Smooth muscle cell (in vitro differentiated cells): Measurements from ENCODE around the gene IRGC. TPM values are rescaled to one million over a fixed set of nuclear protein-coding genes. Genes with fewer than 3 reads are reported as not detected.

ENCODE experiments used
- DNase-seq: peaks from one replicate; lab custom pipeline; 2025; ENCODE audit not compliant: unreplicated experiment; lab: John Stamatoyannopoulos, UW
- H2AFZ ChIP-seq: fragments of 200-600 bp; sonication (generic); 2 replicates; pipeline ENCODE4 v1.6.0; 2016; ENCODE audit warnings: antibody characterized with exemption, low read depth, mild to moderate bottlenecking
- H3F3A ChIP-seq: fragments of 200-600 bp; sonication (generic); 2 replicates; pipeline ENCODE4 v1.6.0; 2017; ENCODE audit warnings: antibody characterized with exemption, low read depth
- H3K27ac ChIP-seq: fragments of 200-600 bp; sonication (generic); 2 replicates; pipeline ENCODE4 v1.5.1; 2016; ENCODE audit warnings: low read depth, mild to moderate bottlenecking
- H3K27me3 ChIP-seq: fragments of 200-600 bp; sonication (generic); 2 replicates; pipeline ENCODE4 v1.6.1; 2016; ENCODE audit warnings: low read depth, mild to moderate bottlenecking
- H3K36me3 ChIP-seq: fragments of 200-600 bp; sonication (generic); 2 replicates; pipeline ENCODE4 v1.5.1; 2016; ENCODE audit warnings: low read depth
- H3K4me1 ChIP-seq: fragments of 200-600 bp; sonication (generic); 2 replicates; pipeline ENCODE4 v1.5.1; 2016; ENCODE audit warnings: low read depth
- H3K4me2 ChIP-seq: fragments of 200-600 bp; sonication (generic); 2 replicates; pipeline ENCODE4 v1.6.0; 2016; ENCODE audit warnings: mild to moderate bottlenecking
- H3K4me3 ChIP-seq: fragments of 200-600 bp; sonication (generic); 2 replicates; pipeline ENCODE4 v1.5.1; 2016; ENCODE audit warnings: mild to moderate bottlenecking
- H3K79me2 ChIP-seq: fragments of 200-600 bp; sonication (generic); 2 replicates; pipeline ENCODE4 v1.6.0; 2016; ENCODE audit warnings: low read depth, mild to moderate bottlenecking
- H3K9ac ChIP-seq: fragments of 200-600 bp; sonication (generic); 2 replicates; pipeline ENCODE4 v1.6.0; 2016; ENCODE audit warnings: low read depth
- H3K9me3 ChIP-seq: fragments of 200-600 bp; sonication (generic); replicated peaks from 2 replicates; pipeline ENCODE4 v1.5.1; 2016; ENCODE audit warnings: low read depth
- H4K20me1 ChIP-seq: fragments of 200-600 bp; sonication (generic); 2 replicates; pipeline ENCODE4 v1.6.0; 2016; ENCODE audit warnings: low read depth
- WGBS: methylation state at CpG from one replicate; pipeline ENCODE4 v1.1.7; 2016; ENCODE audit warnings: low lambda C conversion rate; 5-methylcytosine and 5-hydroxymethylcytosine counted together
- polyA plus RNA-seq: library from polyadenylated mRNA; unstranded; fragments of >200 nt; fragmentation: Nextera tagmentation; extraction: Ambion mirVana; gene quantifications from 2 replicates; pipeline ENCODE4 v1.2.1, GENCODE V29; 2016
- total RNA-seq: library from RNA; depleted of rRNA; stranded (reverse); fragments of >200 nt; gene quantifications from 2 replicates; pipeline ENCODE4 v1.2.3, GENCODE V29; 2014
- TF ChIP-seq, protein P1 (sequence below): fragments of 200-600 bp; sonication (generic); IDR thresholded peaks from 2 replicates; pipeline ENCODE4 v1.5.1; 2017; ENCODE audit warnings: borderline replicate concordance, mild to moderate bottlenecking, antibody characterized with exemption; ENCODE audit not compliant: insufficient read depth, poor library complexity, severe bottlenecking

Gene IRGC
- total RNA-seq: not detected in 2 replicates
- polyA plus RNA-seq: not detected in 2 replicates

GRCh38 chr19:43715776-43716175, at the start of gene IRGC:
TSS of gene IRGC (plus strand) at chr19:43716076. CDS start at chr19:43718559, 2,483 bp downstream.
- H3K79me2 ChIP-seq: no peaks in the 10 kb centered on the region
- no peak within 1 kb of the TSS for H2AFZ ChIP-seq
- H3K4me1 ChIP-seq: no peaks in the 10 kb centered on the region
- no peak within 1 kb of the TSS for H3K27ac ChIP-seq
- H3K9me3 ChIP-seq: no peaks in the 10 kb centered on the region
- H3F3A ChIP-seq: no peaks in the 10 kb centered on the region
- no peaks in the 10 kb centered on the region for H4K20me1 ChIP-seq
- no peak within 1 kb of the TSS for H3K4me3 ChIP-seq
- no peak within 1 kb of the TSS for H3K4me2 ChIP-seq
- H3K27me3 ChIP-seq: no peaks in the 10 kb centered on the region
- no peak within 1 kb of the TSS for H3K9ac ChIP-seq
- TF ChIP-seq, protein P1, sequence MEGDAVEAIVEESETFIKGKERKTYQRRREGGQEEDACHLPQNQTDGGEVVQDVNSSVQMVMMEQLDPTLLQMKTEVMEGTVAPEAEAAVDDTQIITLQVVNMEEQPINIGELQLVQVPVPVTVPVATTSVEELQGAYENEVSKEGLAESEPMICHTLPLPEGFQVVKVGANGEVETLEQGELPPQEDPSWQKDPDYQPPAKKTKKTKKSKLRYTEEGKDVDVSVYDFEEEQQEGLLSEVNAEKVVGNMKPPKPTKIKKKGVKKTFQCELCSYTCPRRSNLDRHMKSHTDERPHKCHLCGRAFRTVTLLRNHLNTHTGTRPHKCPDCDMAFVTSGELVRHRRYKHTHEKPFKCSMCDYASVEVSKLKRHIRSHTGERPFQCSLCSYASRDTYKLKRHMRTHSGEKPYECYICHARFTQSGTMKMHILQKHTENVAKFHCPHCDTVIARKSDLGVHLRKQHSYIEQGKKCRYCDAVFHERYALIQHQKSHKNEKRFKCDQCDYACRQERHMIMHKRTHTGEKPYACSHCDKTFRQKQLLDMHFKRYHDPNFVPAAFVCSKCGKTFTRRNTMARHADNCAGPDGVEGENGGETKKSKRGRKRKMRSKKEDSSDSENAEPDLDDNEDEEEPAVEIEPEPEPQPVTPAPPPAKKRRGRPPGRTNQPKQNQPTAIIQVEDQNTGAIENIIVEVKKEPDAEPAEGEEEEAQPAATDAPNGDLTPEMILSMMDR: no peak
- 77% methylated on average over 4 of the region's 4 CpGs for WGBS
- no peaks in the 10 kb centered on the region for H3K36me3 ChIP-seq
- no peak for DNase-seq

DNA sequence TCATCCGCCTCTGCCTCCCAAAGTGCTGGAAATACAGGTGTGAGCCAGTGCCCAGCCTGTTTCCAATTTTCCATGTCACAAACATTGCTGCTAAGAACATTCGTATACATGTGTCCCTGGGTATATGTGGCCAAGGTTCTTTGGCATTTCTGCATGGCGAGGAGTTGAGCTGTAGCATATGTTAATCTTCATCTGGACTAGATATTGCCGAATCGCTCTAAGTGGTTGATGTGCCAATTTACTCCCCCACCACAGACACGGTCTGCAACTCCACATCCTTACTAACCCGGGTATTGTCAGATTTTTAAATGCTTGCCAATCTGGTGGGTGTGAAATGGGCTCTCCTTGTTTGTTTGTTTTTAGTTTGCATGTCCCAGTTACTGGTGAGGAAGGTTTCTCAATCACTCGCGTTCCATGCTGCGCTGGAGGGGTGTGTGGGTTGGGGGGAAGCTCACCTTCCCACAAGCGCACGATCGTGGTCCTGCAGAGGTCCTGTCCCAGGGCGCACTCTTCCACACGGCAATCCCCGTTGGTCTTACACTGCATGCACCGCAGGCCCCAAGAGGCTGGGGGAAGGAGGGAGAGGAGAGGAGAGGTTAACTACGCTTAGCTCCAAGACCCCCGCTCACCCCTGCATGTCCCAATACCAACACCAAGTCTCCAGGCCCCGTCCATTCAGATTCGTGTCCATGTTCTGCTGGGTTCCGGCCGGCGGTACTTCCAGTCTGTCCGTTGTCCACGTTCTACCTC, 48.6 kb upstream of the IRGC start:
- Histone ChIP-seq H2AFZ (no peak overlapping the region), H3K4me2 (peak overlapping the region; percentile 88), H3K4me1 (peaks cover 5% of the 10 kb centered on the region), H3K36me3 (no peaks in the 10 kb centered on the region), H3K27me3 (no peaks in the 10 kb centered on the region), H3K27ac (no peak overlapping the region), H3K9me3 (no peaks in the 10 kb centered on the region), H3F3A (peaks cover 7% of the 10 kb centered on the region), H4K20me1 (peaks cover 31% of the 10 kb centered on the region), H3K9ac (no peak overlapping the region), H3K4me3 (peak overlapping the region; percentile 55), H3K79me2 (no peaks in the 10 kb centered on the region)
- DNase-seq: no peak
- 66% methylated on average over 26 of the region's 26 CpGs for WGBS
- TF ChIP-seq, protein P1: no peak

DNA sequence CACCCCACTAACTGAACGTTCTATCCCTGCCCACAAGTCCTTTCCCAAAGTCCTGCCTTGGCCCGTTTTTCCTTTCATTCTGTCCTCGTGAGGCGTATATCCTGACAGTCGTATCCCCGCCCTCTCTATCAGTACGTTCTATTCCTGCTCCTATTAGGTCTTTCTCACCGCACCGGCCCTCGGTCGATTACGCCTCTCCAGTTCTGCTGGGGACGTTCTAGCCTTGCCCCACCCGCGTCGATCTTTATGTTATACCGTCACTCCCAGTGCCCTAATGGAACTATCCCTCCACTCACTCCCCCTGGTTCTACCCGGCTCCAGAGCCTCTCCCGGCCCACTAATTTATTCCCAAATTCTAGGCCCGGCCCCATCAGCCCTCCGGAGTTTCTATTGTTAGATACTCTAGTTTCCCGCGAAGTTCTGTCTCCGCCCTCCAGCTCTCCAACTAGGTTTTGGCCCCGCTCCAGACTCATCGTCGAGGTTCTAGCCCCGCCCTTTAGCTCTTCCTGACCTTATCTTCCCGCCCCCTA, 47.9 kb upstream of the IRGC start:
- Histone ChIP-seq H3K9me3 (no peaks in the 10 kb centered on the region), H3K9ac (no peak overlapping the region), H3K27me3 (no peaks in the 10 kb centered on the region), H4K20me1 (peaks cover 31% of the 10 kb centered on the region), H3K27ac (no peak overlapping the region), H3K79me2 (no peaks in the 10 kb centered on the region), H3K36me3 (no peaks in the 10 kb centered on the region), H3K4me3 (peak overlapping the region; percentile 55), H3K4me2 (peak overlapping the region; percentile 88), H2AFZ (peak overlapping the region; percentile 40), H3K4me1 (peaks cover 5% of the 10 kb centered on the region), H3F3A (peaks cover 7% of the 10 kb centered on the region)
- no peak for DNase-seq
- 7% methylated on average over 29 of the region's 29 CpGs for WGBS
- TF ChIP-seq, protein P1: no peak
